GM12878 (cell line): ENCODE data around the gene LYL1. TPM values are rescaled to one million over a fixed set of nuclear protein-coding genes. Genes with fewer than 3 reads are reported as not detected.
A peak's percentile ranks its signal among the peaks of the same experiment; 100 is the strongest.

Experiments used
- BHLHE40 ChIP-seq, 2 experiments: fragments of 450-650 bp in 1 of 2; IDR thresholded peaks; 2 replicates each; pipeline ENCODE4 v1.6.1; 2011 to 2017; ENCODE audit warnings: low read depth in 2 of 2, borderline replicate concordance in 1 of 2, improper control_type of control experiment in 1 of 2, low read length in 1 of 2, mild to moderate bottlenecking in 1 of 2
- CREM ChIP-seq: IDR thresholded peaks from 2 replicates; pipeline ENCODE4 v1.6.1; 2014; ENCODE audit warnings: antibody characterized with exemption, low read depth
- DPF2 ChIP-seq: fragments of 450-650 bp; IDR thresholded peaks from 2 replicates; pipeline ENCODE4 v1.6.1; 2017; ENCODE audit warnings: mild to moderate bottlenecking
- FOXK2 ChIP-seq: fragments of 450-650 bp; IDR thresholded peaks from 2 replicates; pipeline ENCODE4 v1.6.1; 2017; ENCODE audit warnings: mild to moderate bottlenecking, moderate library complexity
- IKZF2 ChIP-seq, 2 experiments: fragments of 450-650 bp; IDR thresholded peaks; 2 replicates each; pipeline ENCODE4 v1.6.1; 2017; ENCODE audit warnings: mild to moderate bottlenecking in 2 of 2, moderate library complexity in 2 of 2
- JUNB ChIP-seq: IDR thresholded peaks from 2 replicates; pipeline ENCODE4 v1.6.1; 2016; ENCODE audit warnings: antibody characterized with exemption, mild to moderate bottlenecking
- JUND ChIP-seq: IDR thresholded peaks from 2 replicates; pipeline ENCODE4 v1.6.1; 2012; ENCODE audit warnings: low read depth, mild to moderate bottlenecking, low read length, improper control_type of control experiment, moderate library complexity
- KDM1A ChIP-seq: fragments of 200-600 bp; sonication (generic); IDR thresholded peaks from 2 replicates; pipeline ENCODE4 v1.6.1; 2016; ENCODE audit warnings: borderline replicate concordance
- MTA2 ChIP-seq: fragments of 450-650 bp; IDR thresholded peaks from 2 replicates; pipeline ENCODE4 v1.6.1; 2016; ENCODE audit warnings: low read depth, mild to moderate bottlenecking, moderate library complexity
- MXI1 ChIP-seq: fragments of 150-350 bp; IDR thresholded peaks from 2 replicates; pipeline ENCODE4 v1.6.1; 2011; ENCODE audit warnings: low read depth, mild to moderate bottlenecking, inconsistent platforms, low read length, improper control_type of control experiment
- RCOR1 ChIP-seq: conservative IDR thresholded peaks from 2 replicates; pipeline ENCODE4 v1.6.1; 2012; ENCODE audit warnings: low read depth, low read length, improper control_type of control experiment
- SIN3A ChIP-seq: IDR thresholded peaks from 2 replicates; pipeline ENCODE4 v1.6.1; 2012; ENCODE audit warnings: low read depth, low read length, improper control_type of control experiment
- SMAD1 ChIP-seq: fragments of 450-650 bp; IDR thresholded peaks from 2 replicates; pipeline ENCODE4 v1.6.1; 2018; ENCODE audit warnings: mild to moderate bottlenecking, low read depth; ENCODE audit not compliant: partially characterized antibody
- SMC3 ChIP-seq: IDR thresholded peaks from 2 replicates; pipeline ENCODE4 v1.6.1; 2011; ENCODE audit warnings: low read length, improper control_type of control experiment, borderline replicate concordance
- SPI1 ChIP-seq: IDR thresholded peaks from 2 replicates; pipeline ENCODE4 v1.6.1; 2011; ENCODE audit warnings: low read depth, mild to moderate bottlenecking, low read length, moderate library complexity, borderline replicate concordance; ENCODE audit not compliant: insufficient read depth
- SREBF1 ChIP-seq: IDR thresholded peaks from 2 replicates; pipeline ENCODE4 v1.6.1; 2012; ENCODE audit warnings: mild to moderate bottlenecking, low read length
- SREBF2 ChIP-seq: IDR thresholded peaks from 2 replicates; pipeline ENCODE4 v1.6.1; 2012; ENCODE audit warnings: mild to moderate bottlenecking, low read length
- ZNF24 ChIP-seq: fragments of 450-650 bp; IDR thresholded peaks from 2 replicates; pipeline ENCODE4 v1.6.1; 2017; ENCODE audit warnings: antibody characterized with exemption, mild to moderate bottlenecking
- ZNF622 ChIP-seq: fragments of 450-650 bp; IDR thresholded peaks from 2 replicates; pipeline ENCODE4 v1.6.1; 2017; ENCODE audit warnings: mild to moderate bottlenecking, inconsistent platforms
- polyA plus RNA-seq, 11 experiments: library from polyadenylated mRNA; depleted of rRNA in 4 of 11; unstranded in 6 of 11; stranded (reverse) in 5 of 11; fragments of >200 nt; fragmentation: Nextera tagmentation in 4 of 11; fragmentation: Illumina TruSeq in 1 of 11; extraction: Ambion mirVana in 4 of 11; extraction: Trizol in 1 of 11; gene quantifications; 1 replicate in 1 of 11; 2 replicates in 10 of 11; pipeline versions ENCODE4 v1.2.1 to v1.2.3, GENCODE V29; 2011 to 2016; ENCODE audit warnings: inconsistent platforms in 2 of 11, missing spikeins in 2 of 11, low read depth in 1 of 11
- total RNA-seq, 4 experiments: library from RNA; depleted of rRNA in 3 of 4; stranded (reverse); fragments of >200 nt in 3 of 4; fragmentation: Illumina TruSeq in 1 of 4; extraction: Trizol in 1 of 4; gene quantifications; 2 replicates each; pipeline versions ENCODE4 v1.2.1 to v1.2.3, GENCODE V29; 2013 to 2021
- TF ChIP-seq, protein P1 (sequence below): fragments of 450-650 bp; IDR thresholded peaks from 2 replicates; pipeline ENCODE4 v1.6.1; 2014; ENCODE audit warnings: mild to moderate bottlenecking
- TF ChIP-seq, protein P2 (sequence below): fragments of 450-650 bp; formaldehyde crosslinking; IDR thresholded peaks from 2 replicates; pipeline ENCODE4 v1.4.0; 2020; ENCODE audit warnings: mild to moderate bottlenecking, moderate library complexity
- TF ChIP-seq, protein P3 (sequence below): fragments of 450-650 bp; IDR thresholded peaks from 2 replicates; pipeline ENCODE4 v1.6.1; 2017; ENCODE audit warnings: mild to moderate bottlenecking
- TF ChIP-seq, protein P4 (sequence below): fragments of 450-650 bp; IDR thresholded peaks from 2 replicates; pipeline ENCODE4 v1.6.1; 2018; ENCODE audit warnings: borderline replicate concordance, mild to moderate bottlenecking; ENCODE audit not compliant: partially characterized antibody

LYL1 gene
- total and polyA plus RNA-seq, 10 of the 15 experiments (the other 5 are each of a cell fraction or from before 2014, with no cell fraction given), result 0.10 to 34.8 (median 4.4) TPM

DNA sequence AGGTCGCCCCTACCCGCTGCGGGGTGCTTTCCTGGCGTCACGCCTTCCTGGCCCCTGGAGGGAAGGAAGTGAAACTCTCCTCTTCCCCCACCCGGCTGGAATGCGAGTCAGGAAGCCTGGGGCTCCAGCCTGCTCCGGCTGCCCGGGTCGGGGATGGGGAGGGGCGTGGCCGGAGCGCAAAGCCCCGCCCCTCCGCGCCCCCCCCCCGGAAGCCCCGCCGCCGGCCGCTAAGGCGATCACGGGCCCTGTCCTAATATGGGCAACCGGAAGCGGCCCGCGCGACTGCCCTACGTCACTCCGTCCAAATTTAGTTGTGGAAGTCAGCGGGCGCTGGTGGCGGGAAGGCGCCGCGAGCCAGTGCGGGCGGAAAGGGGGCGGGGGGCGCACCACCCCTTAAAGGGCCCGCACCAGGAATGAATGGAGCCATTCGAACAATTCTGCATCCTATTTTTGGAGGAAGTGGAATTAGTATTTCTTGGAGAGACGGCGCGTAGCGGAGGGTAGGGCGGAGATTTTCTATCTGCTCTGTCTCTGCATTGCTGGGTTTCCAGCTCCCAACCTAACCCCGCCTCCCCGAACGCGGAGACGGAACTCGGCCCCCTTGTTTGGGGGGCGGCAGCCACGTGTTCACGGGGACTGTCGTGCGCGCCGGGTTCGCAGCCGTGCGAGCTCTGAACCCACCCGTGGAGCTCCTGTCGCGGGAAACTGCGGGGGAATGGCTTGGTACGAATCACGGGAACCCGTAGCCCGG, 49.1 kb upstream of the LYL1 start (continued):
- no peak for TF ChIP-seq SMC3
- TF ChIP-seq RCOR1, result no peak
- TF ChIP-seq MXI1, result peak; percentile 92
- no peak for TF ChIP-seq JUND
- no peak for TF ChIP-seq JUNB
- TF ChIP-seq, protein P1, sequence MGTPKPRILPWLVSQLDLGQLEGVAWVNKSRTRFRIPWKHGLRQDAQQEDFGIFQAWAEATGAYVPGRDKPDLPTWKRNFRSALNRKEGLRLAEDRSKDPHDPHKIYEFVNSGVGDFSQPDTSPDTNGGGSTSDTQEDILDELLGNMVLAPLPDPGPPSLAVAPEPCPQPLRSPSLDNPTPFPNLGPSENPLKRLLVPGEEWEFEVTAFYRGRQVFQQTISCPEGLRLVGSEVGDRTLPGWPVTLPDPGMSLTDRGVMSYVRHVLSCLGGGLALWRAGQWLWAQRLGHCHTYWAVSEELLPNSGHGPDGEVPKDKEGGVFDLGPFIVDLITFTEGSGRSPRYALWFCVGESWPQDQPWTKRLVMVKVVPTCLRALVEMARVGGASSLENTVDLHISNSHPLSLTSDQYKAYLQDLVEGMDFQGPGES, result no peak
- TF ChIP-seq, protein P2, sequence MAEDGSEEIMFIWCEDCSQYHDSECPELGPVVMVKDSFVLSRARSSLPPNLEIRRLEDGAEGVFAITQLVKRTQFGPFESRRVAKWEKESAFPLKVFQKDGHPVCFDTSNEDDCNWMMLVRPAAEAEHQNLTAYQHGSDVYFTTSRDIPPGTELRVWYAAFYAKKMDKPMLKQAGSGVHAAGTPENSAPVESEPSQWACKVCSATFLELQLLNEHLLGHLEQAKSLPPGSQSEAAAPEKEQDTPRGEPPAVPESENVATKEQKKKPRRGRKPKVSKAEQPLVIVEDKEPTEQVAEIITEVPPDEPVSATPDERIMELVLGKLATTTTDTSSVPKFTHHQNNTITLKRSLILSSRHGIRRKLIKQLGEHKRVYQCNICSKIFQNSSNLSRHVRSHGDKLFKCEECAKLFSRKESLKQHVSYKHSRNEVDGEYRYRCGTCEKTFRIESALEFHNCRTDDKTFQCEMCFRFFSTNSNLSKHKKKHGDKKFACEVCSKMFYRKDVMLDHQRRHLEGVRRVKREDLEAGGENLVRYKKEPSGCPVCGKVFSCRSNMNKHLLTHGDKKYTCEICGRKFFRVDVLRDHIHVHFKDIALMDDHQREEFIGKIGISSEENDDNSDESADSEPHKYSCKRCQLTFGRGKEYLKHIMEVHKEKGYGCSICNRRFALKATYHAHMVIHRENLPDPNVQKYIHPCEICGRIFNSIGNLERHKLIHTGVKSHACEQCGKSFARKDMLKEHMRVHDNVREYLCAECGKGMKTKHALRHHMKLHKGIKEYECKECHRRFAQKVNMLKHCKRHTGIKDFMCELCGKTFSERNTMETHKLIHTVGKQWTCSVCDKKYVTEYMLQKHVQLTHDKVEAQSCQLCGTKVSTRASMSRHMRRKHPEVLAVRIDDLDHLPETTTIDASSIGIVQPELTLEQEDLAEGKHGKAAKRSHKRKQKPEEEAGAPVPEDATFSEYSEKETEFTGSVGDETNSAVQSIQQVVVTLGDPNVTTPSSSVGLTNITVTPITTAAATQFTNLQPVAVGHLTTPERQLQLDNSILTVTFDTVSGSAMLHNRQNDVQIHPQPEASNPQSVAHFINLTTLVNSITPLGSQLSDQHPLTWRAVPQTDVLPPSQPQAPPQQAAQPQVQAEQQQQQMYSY (CRISPR knock-in tag), result no peak
- no peak for TF ChIP-seq SMAD1
- TF ChIP-seq DPF2, result 0 out of 2 replicates have a peak, but pooled peaks have one; percentile 42
- TF ChIP-seq, protein P3, sequence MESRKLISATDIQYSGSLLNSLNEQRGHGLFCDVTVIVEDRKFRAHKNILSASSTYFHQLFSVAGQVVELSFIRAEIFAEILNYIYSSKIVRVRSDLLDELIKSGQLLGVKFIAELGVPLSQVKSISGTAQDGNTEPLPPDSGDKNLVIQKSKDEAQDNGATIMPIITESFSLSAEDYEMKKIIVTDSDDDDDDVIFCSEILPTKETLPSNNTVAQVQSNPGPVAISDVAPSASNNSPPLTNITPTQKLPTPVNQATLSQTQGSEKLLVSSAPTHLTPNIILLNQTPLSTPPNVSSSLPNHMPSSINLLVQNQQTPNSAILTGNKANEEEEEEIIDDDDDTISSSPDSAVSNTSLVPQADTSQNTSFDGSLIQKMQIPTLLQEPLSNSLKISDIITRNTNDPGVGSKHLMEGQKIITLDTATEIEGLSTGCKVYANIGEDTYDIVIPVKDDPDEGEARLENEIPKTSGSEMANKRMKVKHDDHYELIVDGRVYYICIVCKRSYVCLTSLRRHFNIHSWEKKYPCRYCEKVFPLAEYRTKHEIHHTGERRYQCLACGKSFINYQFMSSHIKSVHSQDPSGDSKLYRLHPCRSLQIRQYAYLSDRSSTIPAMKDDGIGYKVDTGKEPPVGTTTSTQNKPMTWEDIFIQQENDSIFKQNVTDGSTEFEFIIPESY, result no peak
- TF ChIP-seq ZNF24, result no peak
- no peak for TF ChIP-seq SREBF1
- peak; percentile 84 for TF ChIP-seq CREM
- TF ChIP-seq IKZF2 (IDR thresholded peaks at IDR 0.05), result peak; percentile 92 to 93
- peak; percentile 85 for TF ChIP-seq SIN3A
- TF ChIP-seq BHLHE40 (IDR thresholded peaks at IDR 0.05; ENCODE audit: borderline replicate concordance in 1 of 2, low read depth in 2 of 2, low read length in 1 of 2), result peak; percentile 66 to 87
- TF ChIP-seq FOXK2, result no peak
- TF ChIP-seq SREBF2, result no peak
- TF ChIP-seq SPI1, result peak; percentile 76; the same call in 1 of the 2 replicates
- TF ChIP-seq, protein P4, sequence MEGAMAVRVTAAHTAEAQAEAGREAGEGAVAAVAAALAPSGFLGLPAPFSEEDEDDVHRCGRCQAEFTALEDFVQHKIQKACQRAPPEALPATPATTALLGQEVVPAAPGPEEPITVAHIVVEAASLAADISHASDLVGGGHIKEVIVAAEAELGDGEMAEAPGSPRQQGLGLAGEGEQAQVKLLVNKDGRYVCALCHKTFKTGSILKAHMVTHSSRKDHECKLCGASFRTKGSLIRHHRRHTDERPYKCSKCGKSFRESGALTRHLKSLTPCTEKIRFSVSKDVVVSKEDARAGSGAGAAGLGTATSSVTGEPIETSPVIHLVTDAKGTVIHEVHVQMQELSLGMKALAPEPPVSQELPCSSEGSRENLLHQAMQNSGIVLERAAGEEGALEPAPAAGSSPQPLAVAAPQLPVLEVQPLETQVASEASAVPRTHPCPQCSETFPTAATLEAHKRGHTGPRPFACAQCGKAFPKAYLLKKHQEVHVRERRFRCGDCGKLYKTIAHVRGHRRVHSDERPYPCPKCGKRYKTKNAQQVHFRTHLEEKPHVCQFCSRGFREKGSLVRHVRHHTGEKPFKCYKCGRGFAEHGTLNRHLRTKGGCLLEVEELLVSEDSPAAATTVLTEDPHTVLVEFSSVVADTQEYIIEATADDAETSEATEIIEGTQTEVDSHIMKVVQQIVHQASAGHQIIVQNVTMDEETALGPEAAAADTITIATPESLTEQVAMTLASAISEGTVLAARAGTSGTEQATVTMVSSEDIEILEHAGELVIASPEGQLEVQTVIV, result peak; percentile 65
- TF ChIP-seq MTA2, result no peak
- no peak for TF ChIP-seq KDM1A
- no peak for TF ChIP-seq ZNF622
